GM12878 (cell line): ENCODE results near the gene CBFA2T3. TPM values are rescaled to one million over a fixed set of nuclear protein-coding genes. Genes with fewer than 3 reads are reported as not detected.

Source experiments
- ATAC-seq: fragments of 200-7000 bp; cut with Tn5 transposase; 3 replicates; pipeline ENCODE4 v1.9.1; 2020; ENCODE audit warnings: mild to moderate bottlenecking, moderate library complexity
- BruUV-seq: library from RNA; stranded (reverse); fragments of 400-500 nt; replicated peaks from 2 replicates; lab custom pipeline; 2021; lab: Mats Ljungman, UMichigan
- CTCF ChIA-PET: fragments of 300-600 bp; sonication (Branson Sonifier 250); formaldehyde crosslinking; extraction: SDS; loops from one replicate; lab custom pipeline; 2021; ENCODE audit warnings: inconsistent platforms; lab: Yijun Ruan, JAX
- POLR2A ChIA-PET: fragments of 350-600 bp; formaldehyde crosslinking; extraction: SDS; loops from one replicate; lab custom pipeline; 2021; ENCODE audit warnings: inconsistent platforms; lab: Charles Lee
- RAD21 ChIA-PET: fragments of 300-600 bp; sonication (Branson Sonifier 250); formaldehyde crosslinking; loops from one replicate; lab custom pipeline; 2023; ENCODE audit warnings: antibody characterized with exemption; ENCODE audit not compliant: unreplicated experiment; lab: Charles Lee
- SMC1A ChIA-PET: fragments of 300-600 bp; sonication (Branson Sonifier 250); formaldehyde crosslinking; loops from one replicate; lab custom pipeline; 2023; ENCODE audit not compliant: unreplicated experiment, uncharacterized antibody; lab: Charles Lee
- DNase-seq: peaks from one replicate; pipeline ENCODE4 v3.0.0-alpha.2; 2011; ENCODE audit warnings: low read depth, low spot score
- FAIRE-seq: peaks from 3 replicates; lab custom pipeline; 2011; peaks lifted over from hg19 to GRCh38; lab: Jason Lieb, UNC
- H2AFZ ChIP-seq: 2 replicates; pipeline ENCODE4 v1.6.0; 2011; ENCODE audit warnings: low read depth, low read length, control low read depth; ENCODE audit not compliant: control insufficient read depth
- H3K27ac ChIP-seq: 2 replicates; pipeline ENCODE4 v1.5.1; 2011; ENCODE audit warnings: control low read depth; ENCODE audit not compliant: control insufficient read depth, insufficient read depth
- H3K27me3 ChIP-seq, 2 experiments: replicated peaks in 1 of 2; 2 replicates each; pipeline versions ENCODE4 v1.6.0 to v1.6.1; 2011; ENCODE audit warnings: low read length in 1 of 2; ENCODE audit not compliant: control insufficient read depth in 2 of 2, insufficient read depth in 2 of 2
- H3K36me3 ChIP-seq, 2 experiments: 2 replicates each; pipeline ENCODE4 v1.5.1; 2011; ENCODE audit warnings: low read length in 1 of 2; ENCODE audit not compliant: control insufficient read depth in 2 of 2, insufficient read depth in 2 of 2
- H3K4me1 ChIP-seq: 2 replicates; pipeline ENCODE4 v1.6.1; 2011; ENCODE audit warnings: mild to moderate bottlenecking, low read length, moderate library complexity, mixed read lengths; ENCODE audit not compliant: control insufficient read depth, insufficient read depth
- H3K4me2 ChIP-seq: 2 replicates; pipeline ENCODE4 v1.6.0; 2011; ENCODE audit warnings: control low read depth; ENCODE audit not compliant: control insufficient read depth, insufficient read depth
- H3K4me3 ChIP-seq: fragments of 200-600 bp; sonication (generic); 2 replicates; pipeline ENCODE4 v1.5.1; 2016
- H3K79me2 ChIP-seq: 2 replicates; pipeline ENCODE4 v1.6.0; 2011; ENCODE audit warnings: low read length; ENCODE audit not compliant: control insufficient read depth, insufficient read depth
- H3K9ac ChIP-seq: 2 replicates; pipeline ENCODE4 v1.8.0; 2011; ENCODE audit warnings: low read length, control low read depth, mixed read lengths; ENCODE audit not compliant: control insufficient read depth, insufficient read depth
- H3K9me3 ChIP-seq: replicated peaks from 3 replicates; pipeline ENCODE4 v1.5.1; 2011; ENCODE audit warnings: mild to moderate bottlenecking, low read length; ENCODE audit not compliant: control insufficient read depth, insufficient read depth
- H4K20me1 ChIP-seq: 2 replicates; pipeline ENCODE4 v1.6.0; 2011; ENCODE audit not compliant: control insufficient read depth, insufficient read depth
- EZH2 ChIP-seq: IDR thresholded peaks from 2 replicates; pipeline ENCODE4 v1.6.1; 2012; ENCODE audit warnings: low read depth, mild to moderate bottlenecking, control low read depth, inconsistent platforms, low read length, borderline replicate concordance; ENCODE audit not compliant: control insufficient read depth
- FOS ChIP-seq: IDR thresholded peaks from 3 replicates; pipeline ENCODE4 v1.6.1; 2011; ENCODE audit warnings: borderline replicate concordance; ENCODE audit not compliant: insufficient read length; ENCODE audit errors: extremely low read depth
- FOXK2 ChIP-seq: fragments of 450-650 bp; IDR thresholded peaks from 2 replicates; pipeline ENCODE4 v1.6.1; 2017; ENCODE audit warnings: mild to moderate bottlenecking, moderate library complexity
- GABPA ChIP-seq: IDR thresholded peaks from 2 replicates; pipeline ENCODE4 v1.6.1; 2014; ENCODE audit warnings: antibody characterized with exemption, low read depth, mild to moderate bottlenecking, inconsistent platforms
- STAT1 ChIP-seq: fragments of 450-650 bp; conservative IDR thresholded peaks from 2 replicates; pipeline ENCODE4 v1.6.1; 2014; ENCODE audit warnings: antibody characterized with exemption, mild to moderate bottlenecking
- ZBTB40 ChIP-seq: fragments of 450-650 bp; IDR thresholded peaks from 2 replicates; pipeline ENCODE4 v1.6.1; 2016; ENCODE audit warnings: mild to moderate bottlenecking, moderate library complexity, borderline replicate concordance
- WGBS: methylation state at CpG from one replicate; pipeline ENCODE4 v1.1.6; 2016; ENCODE audit warnings: low lambda C conversion rate; ENCODE audit not compliant: insufficient replicate concordance, insufficient coverage; ENCODE audit errors: missing lambda C conversion rate; 5-methylcytosine and 5-hydroxymethylcytosine counted together
- in situ Hi-C: fragments of 300-500 bp; cut with MboI; formaldehyde crosslinking; loops from 9 replicates; pipeline ENCODE4 v1.14.3; 2018; ENCODE audit warnings: mixed read lengths
- intact Hi-C: fragments of 100-400 bp; cut with micrococcal nuclease; formaldehyde crosslinking; loops from one replicate; pipeline ENCODE4 v1.14.2; 2022; ENCODE audit not compliant: unreplicated experiment
- polyA plus RNA-seq, 11 experiments: library from polyadenylated mRNA; depleted of rRNA in 4 of 11; unstranded in 6 of 11; stranded (reverse) in 5 of 11; fragments of >200 nt; fragmentation: Nextera tagmentation in 4 of 11; fragmentation: Illumina TruSeq in 1 of 11; extraction: Ambion mirVana in 4 of 11; extraction: Trizol in 1 of 11; gene quantifications; 1 replicate in 1 of 11; 2 replicates in 10 of 11; pipeline versions ENCODE4 v1.2.1 to v1.2.3, GENCODE V29; 2011 to 2016; ENCODE audit warnings: inconsistent platforms in 2 of 11, missing spikeins in 2 of 11, low read depth in 1 of 11
- total RNA-seq, 4 experiments: library from RNA; depleted of rRNA in 3 of 4; stranded (reverse); fragments of >200 nt in 3 of 4; fragmentation: Illumina TruSeq in 1 of 4; extraction: Trizol in 1 of 4; gene quantifications; 2 replicates each; pipeline versions ENCODE4 v1.2.1 to v1.2.3, GENCODE V29; 2013 to 2021

The CBFA2T3 gene
- total and polyA plus RNA-seq, 10 of the 15 experiments (the other 5 are each of a cell fraction or from before 2014, with no cell fraction given): 0.69 to 42.6 (median 4.5) TPM

GRCh38 chr16:88959022-88959421 is 18.0 kb downstream of the CBFA2T3 start:
- no peak for TF ChIP-seq ZBTB40
- TF ChIP-seq STAT1: no peak
- TF ChIP-seq GABPA: no peak
- no peak for TF ChIP-seq EZH2
- no peak for TF ChIP-seq FOXK2
- TF ChIP-seq FOS: no peak
- ChIA-PET CTCF (no interaction called here), RAD21 (no interaction called here), POLR2A (no interaction called here), SMC1A (no interaction called here)
- Histone ChIP-seq H4K20me1 (no peaks in the 10 kb centered on the region), H3K4me2 (no peak overlapping the region), H3K79me2 (peaks cover 17% of the 10 kb centered on the region), H3K4me3 (no peak overlapping the region), H3K4me1 (peaks cover 17% of the 10 kb centered on the region), H3K27me3 (no peaks in the 10 kb centered on the region; a peak in 1 of 4 replicates), H3K9ac (no peak overlapping the region), H2AFZ (no peak overlapping the region), H3K9me3 (no peaks in the 10 kb centered on the region), H3K36me3 (peaks cover 2 to 5% of the 10 kb centered on the region in 2 experiments; a peak in 3 of 4 replicates), H3K27ac (no peak overlapping the region)
- ATAC-seq: no peak
- WGBS: 96% methylated on average over 18 of the region's 18 CpGs
- intact Hi-C loops (no loop called here), in situ Hi-C loops (no loop called here)
- DNase-seq: no peak
- FAIRE-seq: no peak
- no TSS peak for BruUV-seq
